Measurements from ENCODE around the gene OXTR.

Gene OXTR

GRCh38 chr3:8709801-8710507 lies 59.5 kb downstream of the OXTR start:
- no peak for DNase-seq

GRCh38 chr3:8709287-8709686 lies 60.1 kb downstream of the OXTR start:
- no peak for DNase-seq

GRCh38 chr3:8705575-8705974 lies 63.8 kb downstream of the OXTR start:
- no peak for DNase-seq

GRCh38 chr3:8702560-8702959 lies 66.9 kb downstream of the OXTR start:
- DNase-seq = no peak

Data from GOT3 (cell line).